WTC11 (cell line): ENCODE measurements around the gene PEAK1. TPM values are rescaled to one million over a fixed set of nuclear protein-coding genes. Genes with fewer than 3 reads are reported as not detected.

Source experiments
- ATAC-seq: fragments of 200-7000 bp; cut with Tn5 transposase; 2 replicates; pipeline ENCODE4 v1.10.0; 2021; ENCODE audit warnings: mild to moderate bottlenecking, moderate library complexity
- CTCF ChIA-PET: fragments of 300-600 bp; sonication (Branson Sonifier 250); formaldehyde crosslinking; loops from one replicate; lab custom pipeline; 2021; ENCODE audit warnings: antibody characterized with exemption; lab: Charles Lee
- POLR2A ChIA-PET: fragments of 350-600 bp; sonication (Branson Sonifier 250); formaldehyde crosslinking; loops from one replicate; lab custom pipeline; 2021; ENCODE audit warnings: antibody characterized with exemption; lab: Charles Lee
- DNase-seq: peaks from one replicate; pipeline ENCODE4 v3.0.0; 2021; ENCODE audit warnings: low spot score
- H3K27ac Mint-ChIP-seq: 2 replicates; pipeline ENCODE4 v1.8.0; 2021; ENCODE audit warnings: mixed read lengths
- H3K27me3 Mint-ChIP-seq: 2 replicates; pipeline ENCODE4 v1.8.0; 2021; ENCODE audit warnings: low read depth, mild to moderate bottlenecking, moderate library complexity, mixed read lengths
- H3K36me3 Mint-ChIP-seq: 2 replicates; pipeline ENCODE4 v1.8.0; 2021; ENCODE audit warnings: mixed read lengths
- H3K4me1 Mint-ChIP-seq: 2 replicates; pipeline ENCODE4 v1.8.0; 2022; ENCODE audit warnings: mixed read lengths
- H3K4me3 Mint-ChIP-seq: 2 replicates; pipeline ENCODE4 v1.8.0; 2021; ENCODE audit warnings: mild to moderate bottlenecking, moderate library complexity, mixed read lengths
- H3K9me3 Mint-ChIP-seq: 2 replicates; pipeline ENCODE4 v1.8.0; 2021; ENCODE audit warnings: mixed read lengths
- EMX1 ChIP-seq: fragments of 250-450 bp; sonication (Bioruptor Pico); IDR thresholded peaks from 2 replicates; pipeline ENCODE4 v1.8.0; 2021; ENCODE audit warnings: mild to moderate bottlenecking
- NFYB ChIP-seq: sonication (generic); formaldehyde crosslinking; conservative IDR thresholded peaks from 2 replicates; pipeline ENCODE4 v1.8.0; 2022; ENCODE audit warnings: low read depth, missing genetic modification reagents
- NR3C1 ChIP-seq: sonication (generic); formaldehyde crosslinking; conservative IDR thresholded peaks from 2 replicates; pipeline ENCODE4 v1.8.1; 2023; ENCODE audit warnings: low read depth, mild to moderate bottlenecking, missing genetic modification reagents
- ZNF232 ChIP-seq: sonication (generic); formaldehyde crosslinking; IDR thresholded peaks from 2 replicates; pipeline ENCODE4 v1.8.0; 2022; ENCODE audit warnings: mild to moderate bottlenecking, missing genetic modification reagents
- ZNF671 ChIP-seq: fragments of 250-450 bp; sonication (Bioruptor Pico); IDR thresholded peaks from 2 replicates; pipeline ENCODE4 v1.8.0; 2021; ENCODE audit warnings: mild to moderate bottlenecking
- total RNA-seq: library from RNA; stranded (reverse); gene quantifications from 3 replicates; pipeline ENCODE4 v1.2.3, GENCODE V29; 2021
- TF ChIP-seq, protein P1 (sequence below): sonication (generic); formaldehyde crosslinking; IDR thresholded peaks from 2 replicates; pipeline ENCODE4 v1.8.1; 2023; ENCODE audit warnings: mild to moderate bottlenecking, missing genetic modification reagents, borderline replicate concordance
- TF ChIP-seq, protein P2 (sequence below): fragments of 200-600 bp; IDR thresholded peaks from 2 replicates; pipeline ENCODE4 v1.8.0; 2022; ENCODE audit warnings: antibody characterized with exemption
- TF ChIP-seq, protein P3 (sequence below): fragments of 250-450 bp; sonication (Bioruptor Pico); IDR thresholded peaks from 2 replicates; pipeline ENCODE4 v2.1.2; 2022; ENCODE audit warnings: mild to moderate bottlenecking, moderate library complexity

PEAK1 gene
- total RNA-seq, 1 experiment from 2014 or later, result 49.0 TPM

DNA sequence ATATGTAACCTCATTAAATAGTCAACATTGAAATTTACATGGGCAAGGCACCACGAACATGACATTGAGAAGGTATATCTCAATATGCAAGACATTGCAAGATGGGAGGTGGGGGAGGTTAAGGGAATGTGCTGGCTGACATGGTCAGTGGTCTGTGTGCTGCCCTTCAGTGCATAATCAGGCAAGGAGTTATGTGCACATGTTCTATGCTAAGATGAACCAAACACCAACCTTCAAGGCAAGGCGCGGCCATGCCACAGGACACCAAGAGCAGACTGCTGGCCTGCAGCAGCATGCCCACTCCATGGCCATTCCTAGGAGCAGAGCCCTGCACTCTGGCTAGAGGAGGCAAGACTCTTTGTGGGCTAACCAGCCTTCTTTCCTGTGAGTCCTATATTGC is 308.1 kb downstream of the PEAK1 start (continued):
- TF ChIP-seq, protein P1, sequence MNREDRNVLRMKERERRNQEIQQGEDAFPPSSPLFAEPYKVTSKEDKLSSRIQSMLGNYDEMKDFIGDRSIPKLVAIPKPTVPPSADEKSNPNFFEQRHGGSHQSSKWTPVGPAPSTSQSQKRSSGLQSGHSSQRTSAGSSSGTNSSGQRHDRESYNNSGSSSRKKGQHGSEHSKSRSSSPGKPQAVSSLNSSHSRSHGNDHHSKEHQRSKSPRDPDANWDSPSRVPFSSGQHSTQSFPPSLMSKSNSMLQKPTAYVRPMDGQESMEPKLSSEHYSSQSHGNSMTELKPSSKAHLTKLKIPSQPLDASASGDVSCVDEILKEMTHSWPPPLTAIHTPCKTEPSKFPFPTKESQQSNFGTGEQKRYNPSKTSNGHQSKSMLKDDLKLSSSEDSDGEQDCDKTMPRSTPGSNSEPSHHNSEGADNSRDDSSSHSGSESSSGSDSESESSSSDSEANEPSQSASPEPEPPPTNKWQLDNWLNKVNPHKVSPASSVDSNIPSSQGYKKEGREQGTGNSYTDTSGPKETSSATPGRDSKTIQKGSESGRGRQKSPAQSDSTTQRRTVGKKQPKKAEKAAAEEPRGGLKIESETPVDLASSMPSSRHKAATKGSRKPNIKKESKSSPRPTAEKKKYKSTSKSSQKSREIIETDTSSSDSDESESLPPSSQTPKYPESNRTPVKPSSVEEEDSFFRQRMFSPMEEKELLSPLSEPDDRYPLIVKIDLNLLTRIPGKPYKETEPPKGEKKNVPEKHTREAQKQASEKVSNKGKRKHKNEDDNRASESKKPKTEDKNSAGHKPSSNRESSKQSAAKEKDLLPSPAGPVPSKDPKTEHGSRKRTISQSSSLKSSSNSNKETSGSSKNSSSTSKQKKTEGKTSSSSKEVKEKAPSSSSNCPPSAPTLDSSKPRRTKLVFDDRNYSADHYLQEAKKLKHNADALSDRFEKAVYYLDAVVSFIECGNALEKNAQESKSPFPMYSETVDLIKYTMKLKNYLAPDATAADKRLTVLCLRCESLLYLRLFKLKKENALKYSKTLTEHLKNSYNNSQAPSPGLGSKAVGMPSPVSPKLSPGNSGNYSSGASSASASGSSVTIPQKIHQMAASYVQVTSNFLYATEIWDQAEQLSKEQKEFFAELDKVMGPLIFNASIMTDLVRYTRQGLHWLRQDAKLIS (CRISPR knock-in tag), result no peak

DNA sequence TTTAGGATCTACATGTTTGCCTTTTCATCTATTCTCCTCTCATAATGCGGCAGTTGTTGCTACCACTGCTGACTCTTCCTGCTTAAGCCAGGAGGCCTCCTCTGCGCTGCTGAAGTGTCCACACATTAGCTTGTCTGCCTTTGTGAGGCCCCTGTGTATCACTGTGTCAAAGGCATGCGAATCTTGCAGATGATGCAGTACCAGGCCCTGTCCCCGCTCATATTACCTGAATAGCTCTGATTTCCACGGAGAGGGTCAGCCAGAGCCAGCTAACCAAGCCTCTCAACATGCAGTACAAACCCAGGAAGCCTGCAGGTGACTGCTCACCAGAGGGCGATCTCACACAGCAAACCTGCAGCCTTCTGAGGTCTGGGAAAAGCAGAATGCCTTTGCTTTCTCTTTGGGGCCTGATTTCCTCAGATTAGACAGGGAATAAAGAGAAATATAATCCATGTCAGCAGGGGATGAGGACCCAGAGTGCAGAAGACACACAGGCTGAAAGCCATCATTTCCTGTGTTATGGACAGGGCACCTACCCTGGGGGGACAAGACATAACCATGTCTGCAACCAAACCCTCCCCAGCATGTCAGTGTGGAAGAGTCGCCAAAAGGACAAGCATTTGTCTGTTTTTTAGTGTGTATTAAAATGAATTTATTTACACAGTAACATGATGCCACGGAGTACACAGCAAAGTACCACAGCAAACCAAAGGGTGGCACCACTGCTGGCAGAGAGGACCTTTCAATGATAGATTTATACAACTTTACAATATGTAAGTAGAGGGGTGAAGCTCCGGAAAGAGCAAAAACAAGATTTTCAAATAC is 312.2 kb downstream of the PEAK1 start:
- peaks cover 10% of the 10 kb centered on the region for H3K4me1 Mint-ChIP-seq
- H3K27ac Mint-ChIP-seq, result peak overlapping the region; percentile 95
- TF ChIP-seq, protein P1 (CRISPR knock-in tag), result no peak
- TF ChIP-seq ZNF232 (no peak), EMX1 (CRISPR knock-in tag) (no peak), ZNF671 (CRISPR knock-in tag) (no peak), NR3C1 (CRISPR knock-in tag) (no peak), NFYB (CRISPR knock-in tag) (no peak)
- TF ChIP-seq, protein P2, sequence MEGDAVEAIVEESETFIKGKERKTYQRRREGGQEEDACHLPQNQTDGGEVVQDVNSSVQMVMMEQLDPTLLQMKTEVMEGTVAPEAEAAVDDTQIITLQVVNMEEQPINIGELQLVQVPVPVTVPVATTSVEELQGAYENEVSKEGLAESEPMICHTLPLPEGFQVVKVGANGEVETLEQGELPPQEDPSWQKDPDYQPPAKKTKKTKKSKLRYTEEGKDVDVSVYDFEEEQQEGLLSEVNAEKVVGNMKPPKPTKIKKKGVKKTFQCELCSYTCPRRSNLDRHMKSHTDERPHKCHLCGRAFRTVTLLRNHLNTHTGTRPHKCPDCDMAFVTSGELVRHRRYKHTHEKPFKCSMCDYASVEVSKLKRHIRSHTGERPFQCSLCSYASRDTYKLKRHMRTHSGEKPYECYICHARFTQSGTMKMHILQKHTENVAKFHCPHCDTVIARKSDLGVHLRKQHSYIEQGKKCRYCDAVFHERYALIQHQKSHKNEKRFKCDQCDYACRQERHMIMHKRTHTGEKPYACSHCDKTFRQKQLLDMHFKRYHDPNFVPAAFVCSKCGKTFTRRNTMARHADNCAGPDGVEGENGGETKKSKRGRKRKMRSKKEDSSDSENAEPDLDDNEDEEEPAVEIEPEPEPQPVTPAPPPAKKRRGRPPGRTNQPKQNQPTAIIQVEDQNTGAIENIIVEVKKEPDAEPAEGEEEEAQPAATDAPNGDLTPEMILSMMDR, result peak; percentile 59
- H3K27me3 Mint-ChIP-seq, result no peaks in the 10 kb centered on the region
- H3K36me3 Mint-ChIP-seq, result no peaks in the 10 kb centered on the region
- DNase-seq, result peak; percentile 79
- ATAC-seq, result peak; percentile 94
- no peaks in the 10 kb centered on the region for H3K9me3 Mint-ChIP-seq
- CTCF ChIA-PET, result interaction anchor here (0.5 to 9.6 kb wide), 44 partner anchors 9 to 712 kb away, joined by 3 to 131 read pairs (median 4); partner anchors contain the start of genes LINGO1 and TSPAN3
- POLR2A ChIA-PET, result no interaction called here
- H3K4me3 Mint-ChIP-seq, result no peak overlapping the region

DNA sequence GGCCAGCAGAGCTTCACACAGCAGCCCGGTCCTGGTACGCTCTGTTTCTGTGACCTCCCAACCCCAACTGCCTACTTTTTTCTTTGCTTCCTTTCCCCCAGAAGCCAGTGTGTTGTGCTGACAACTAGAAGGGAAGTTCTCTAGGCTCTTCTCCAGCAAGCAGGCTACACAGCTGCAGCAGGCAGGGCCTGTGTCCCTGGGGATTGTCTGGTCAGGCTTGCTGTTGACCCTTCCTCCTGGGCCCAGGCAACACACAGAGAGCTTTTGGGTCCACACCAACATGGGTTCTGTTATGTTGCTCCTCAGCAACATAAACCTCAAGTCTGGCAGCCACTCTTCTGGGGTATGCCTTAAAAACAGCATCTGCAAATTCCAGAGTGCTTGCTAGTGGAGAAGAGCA is 312.8 kb downstream of the PEAK1 start:
- POLR2A ChIA-PET, result no interaction called here
- H3K4me1 Mint-ChIP-seq, result peaks cover 10% of the 10 kb centered on the region
- H3K27me3 Mint-ChIP-seq, result no peaks in the 10 kb centered on the region
- H3K36me3 Mint-ChIP-seq, result no peaks in the 10 kb centered on the region
- H3K9me3 Mint-ChIP-seq, result no peaks in the 10 kb centered on the region
- no peak overlapping the region; the same call in 1 of the 2 replicates for H3K27ac Mint-ChIP-seq
- H3K4me3 Mint-ChIP-seq, result no peak overlapping the region
- DNase-seq (no peak), ATAC-seq (no peak)
- TF ChIP-seq, protein P3, sequence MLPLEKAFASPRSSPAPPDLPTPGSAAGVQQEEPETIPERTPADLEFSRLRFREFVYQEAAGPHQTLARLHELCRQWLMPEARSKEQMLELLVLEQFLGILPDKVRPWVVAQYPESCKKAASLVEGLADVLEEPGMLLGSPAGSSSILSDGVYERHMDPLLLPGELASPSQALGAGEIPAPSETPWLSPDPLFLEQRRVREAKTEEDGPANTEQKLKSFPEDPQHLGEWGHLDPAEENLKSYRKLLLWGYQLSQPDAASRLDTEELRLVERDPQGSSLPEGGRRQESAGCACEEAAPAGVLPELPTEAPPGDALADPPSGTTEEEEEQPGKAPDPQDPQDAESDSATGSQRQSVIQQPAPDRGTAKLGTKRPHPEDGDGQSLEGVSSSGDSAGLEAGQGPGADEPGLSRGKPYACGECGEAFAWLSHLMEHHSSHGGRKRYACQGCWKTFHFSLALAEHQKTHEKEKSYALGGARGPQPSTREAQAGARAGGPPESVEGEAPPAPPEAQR, result no peak
- TF ChIP-seq, all 79 proteins: peak for 0
- CTCF ChIA-PET, result interaction anchor here (0.5 to 9.6 kb wide), 44 partner anchors 8 to 713 kb away, joined by 3 to 131 read pairs (median 4); partner anchors contain the start of genes LINGO1 and TSPAN3
